Measurements from ENCODE around the gene SYT2.

DNA sequence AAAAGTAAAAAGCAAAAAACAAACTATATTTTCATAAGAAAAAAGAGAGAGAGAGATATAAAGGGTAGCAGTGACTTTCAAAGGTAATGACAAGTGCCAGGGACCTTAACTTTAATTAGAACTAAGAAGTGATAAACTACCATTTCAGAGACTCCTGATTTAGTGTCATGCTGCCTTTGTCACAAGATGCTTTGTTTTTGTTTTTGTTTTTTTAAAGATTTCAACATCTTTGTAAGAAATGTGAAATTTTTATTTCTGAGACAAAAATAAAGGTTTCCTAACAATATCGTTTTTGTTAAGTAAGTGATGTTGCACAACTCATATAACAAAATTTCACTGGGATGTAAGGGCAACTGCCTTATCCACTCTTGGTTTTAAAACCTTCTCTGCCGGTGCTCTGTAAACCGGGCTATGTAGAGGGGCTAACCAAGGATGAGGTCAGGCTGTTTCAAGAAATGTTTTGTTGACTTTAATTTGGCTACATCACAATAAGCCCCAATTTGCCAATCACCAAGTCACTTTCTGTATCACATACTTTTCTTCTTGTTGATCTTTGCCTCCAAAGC is 35.2 kb upstream of the SYT2 start:
- TF ChIP-seq, protein P1, sequence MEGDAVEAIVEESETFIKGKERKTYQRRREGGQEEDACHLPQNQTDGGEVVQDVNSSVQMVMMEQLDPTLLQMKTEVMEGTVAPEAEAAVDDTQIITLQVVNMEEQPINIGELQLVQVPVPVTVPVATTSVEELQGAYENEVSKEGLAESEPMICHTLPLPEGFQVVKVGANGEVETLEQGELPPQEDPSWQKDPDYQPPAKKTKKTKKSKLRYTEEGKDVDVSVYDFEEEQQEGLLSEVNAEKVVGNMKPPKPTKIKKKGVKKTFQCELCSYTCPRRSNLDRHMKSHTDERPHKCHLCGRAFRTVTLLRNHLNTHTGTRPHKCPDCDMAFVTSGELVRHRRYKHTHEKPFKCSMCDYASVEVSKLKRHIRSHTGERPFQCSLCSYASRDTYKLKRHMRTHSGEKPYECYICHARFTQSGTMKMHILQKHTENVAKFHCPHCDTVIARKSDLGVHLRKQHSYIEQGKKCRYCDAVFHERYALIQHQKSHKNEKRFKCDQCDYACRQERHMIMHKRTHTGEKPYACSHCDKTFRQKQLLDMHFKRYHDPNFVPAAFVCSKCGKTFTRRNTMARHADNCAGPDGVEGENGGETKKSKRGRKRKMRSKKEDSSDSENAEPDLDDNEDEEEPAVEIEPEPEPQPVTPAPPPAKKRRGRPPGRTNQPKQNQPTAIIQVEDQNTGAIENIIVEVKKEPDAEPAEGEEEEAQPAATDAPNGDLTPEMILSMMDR (IDR thresholded peaks at IDR 0.05), result no peak
- TF ChIP-seq POLR2A (IDR thresholded peaks at IDR 0.05), result no peak
